Jurkat, Clone E6-1 (cell line): ENCODE data around the gene DSEL.
A peak's percentile ranks its signal among the peaks of the same experiment; 100 is the strongest.

Experiments used
- DNase-seq: peaks from one replicate; pipeline ENCODE4 v3.0.0-alpha.2; 2011; ENCODE audit warnings: low read depth, low spot score
- H3K4me3 ChIP-seq: 2 replicates; pipeline ENCODE4 v1.5.1; 2011; ENCODE audit warnings: mild to moderate bottlenecking, low read length, control low read depth, moderate library complexity

DSEL gene

DNA sequence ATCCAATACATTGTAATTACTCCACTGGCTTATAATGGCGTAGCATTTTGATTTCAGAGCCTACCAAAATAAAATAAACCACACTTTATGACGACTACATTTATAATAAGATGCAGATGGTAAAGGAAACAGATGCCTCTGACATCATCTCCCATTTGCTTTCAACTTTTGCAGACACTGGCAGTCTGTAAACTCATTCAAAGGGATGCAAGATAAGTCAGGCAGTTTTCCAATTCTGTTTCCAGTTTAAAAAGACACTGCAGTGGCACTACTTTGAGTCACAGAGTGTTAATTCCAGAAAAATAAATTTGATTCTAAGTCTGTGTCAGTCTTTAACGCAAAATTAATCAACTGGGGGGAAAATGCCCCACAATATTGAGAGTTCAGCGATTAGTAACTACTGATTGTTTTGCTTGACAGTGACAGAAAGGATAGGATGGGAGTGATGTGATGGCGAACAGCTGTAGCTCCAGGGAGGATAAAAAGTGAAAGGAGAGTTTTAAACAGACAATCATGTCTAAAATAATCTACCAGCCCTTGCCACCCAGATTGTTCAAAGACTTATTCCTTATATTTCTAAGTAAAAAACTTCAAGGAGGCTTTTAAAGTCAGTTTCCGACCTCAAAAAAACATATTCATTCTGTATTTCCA is 6.7 kb downstream of the DSEL start:
- DNase-seq, result no peak
- H3K4me3 ChIP-seq, result no peak overlapping the region

DNA sequence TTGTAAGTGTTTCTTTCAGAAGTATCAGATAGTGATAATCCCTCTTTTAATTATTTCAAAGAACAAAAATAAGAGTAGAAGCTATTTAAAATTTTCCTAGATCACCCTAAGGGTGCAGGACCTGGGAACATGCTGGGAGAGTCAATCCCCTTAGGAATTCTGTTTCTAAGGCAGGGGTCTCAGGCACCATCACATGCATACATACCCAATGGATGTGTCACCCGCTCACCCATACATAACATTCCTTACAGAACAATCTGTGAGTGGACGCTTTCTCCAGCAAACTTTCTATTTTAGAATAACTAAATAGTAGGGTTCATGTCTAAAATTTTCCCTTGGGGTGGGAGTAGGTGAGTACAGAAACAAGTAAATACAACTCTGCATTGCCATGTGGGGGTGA is 8.4 kb downstream of the DSEL start:
- no peak for DNase-seq

DNA sequence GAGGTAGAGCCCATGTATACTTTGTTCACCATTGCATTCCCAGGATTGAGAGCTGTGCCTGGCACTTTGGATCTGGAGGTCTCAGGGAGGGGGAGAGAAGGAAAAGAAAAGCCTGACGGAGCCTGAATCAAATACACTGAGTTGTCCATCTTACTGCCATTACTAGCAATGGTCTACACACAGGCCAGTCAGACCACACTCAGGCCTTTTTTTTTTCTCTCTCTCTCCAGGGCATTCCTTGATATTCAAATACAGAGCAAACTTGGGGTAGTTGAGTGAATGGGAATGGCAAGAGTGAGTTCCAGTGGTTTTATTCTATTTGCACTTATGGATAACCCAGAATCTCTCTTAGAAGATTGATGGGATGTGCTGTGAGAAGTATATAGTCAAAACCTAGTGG is 11.8 kb downstream of the DSEL start:
- no peak for DNase-seq
- no peak overlapping the region for H3K4me3 ChIP-seq

More for the DNA sequence above, 8.4 kb downstream of the DSEL start:
- H3K4me3 ChIP-seq, result no peak overlapping the region

DNA sequence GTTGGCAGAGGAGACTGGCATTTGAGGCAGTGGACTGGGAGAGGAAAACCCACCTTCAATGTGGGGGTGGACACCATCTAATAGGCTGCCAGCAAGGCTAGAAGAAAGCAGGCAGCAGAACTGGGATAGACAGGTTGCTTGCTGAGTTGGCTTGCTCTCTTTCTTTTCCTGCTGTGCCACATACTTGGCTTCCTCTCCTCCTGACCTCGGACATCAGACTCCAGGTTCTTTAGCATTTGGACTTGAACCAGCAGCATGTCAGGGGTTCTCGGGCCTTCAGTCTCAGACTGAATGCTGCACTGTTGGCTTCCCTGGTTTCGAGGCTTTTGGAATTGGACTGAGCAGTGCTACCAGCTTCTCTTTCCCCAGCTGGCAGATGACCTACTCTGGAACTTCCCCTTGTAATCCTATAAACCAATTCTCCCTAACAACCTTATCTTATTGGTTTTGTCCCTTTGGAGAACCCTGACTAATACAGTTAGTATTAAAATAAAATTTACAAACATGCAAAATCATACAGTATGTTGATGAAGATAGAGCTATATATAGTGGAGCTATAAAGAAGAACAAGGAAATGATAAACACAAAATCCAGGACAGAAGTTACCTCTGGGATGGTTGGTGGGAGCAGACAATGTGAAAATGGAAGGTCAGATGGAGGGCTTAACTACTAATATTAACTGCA is 15.9 kb downstream of the DSEL start:
- no peak for DNase-seq
- no peak overlapping the region for H3K4me3 ChIP-seq

DNA sequence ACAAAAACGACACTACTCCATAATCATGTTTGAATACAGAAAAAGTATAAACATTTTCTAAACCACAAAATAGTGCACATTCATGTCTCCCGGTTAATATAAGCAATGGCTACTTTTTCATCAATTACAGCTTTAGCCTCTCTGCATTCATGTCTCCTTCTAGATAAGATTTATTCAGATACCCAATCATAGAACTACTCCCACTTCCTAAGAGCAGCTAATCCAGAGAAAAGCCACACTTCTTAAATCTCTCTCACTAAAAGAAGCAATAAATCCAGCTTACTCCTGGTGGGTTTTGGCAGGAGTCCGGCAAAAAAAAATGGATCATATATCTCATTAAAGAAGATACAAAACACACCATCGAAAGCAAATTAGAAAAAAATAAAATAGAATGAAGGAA is 20.1 kb downstream of the DSEL start:
- H3K4me3 ChIP-seq, result no peak overlapping the region
- no peak for DNase-seq

DNA sequence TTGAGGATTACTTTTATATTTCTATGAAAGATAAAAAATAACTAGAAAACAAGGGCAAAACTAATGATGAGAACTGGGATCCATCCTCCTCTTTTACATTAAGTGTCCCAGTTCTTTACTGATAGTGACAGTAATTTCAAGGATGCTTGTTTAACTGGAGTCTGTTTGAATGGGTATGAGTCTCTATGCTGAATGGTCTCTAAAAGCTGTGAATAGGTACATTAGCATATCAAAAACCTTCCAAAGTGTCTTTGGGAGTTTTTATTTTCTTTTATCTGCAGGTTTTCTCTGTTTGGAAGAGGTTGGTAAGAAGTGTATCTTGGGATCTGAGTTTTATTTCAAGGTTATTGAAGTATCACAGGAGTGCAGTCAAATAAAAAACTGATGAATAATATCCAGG is 30.0 kb downstream of the DSEL start:
- no peak for DNase-seq
- H3K4me3 ChIP-seq, result no peak overlapping the region

DNA sequence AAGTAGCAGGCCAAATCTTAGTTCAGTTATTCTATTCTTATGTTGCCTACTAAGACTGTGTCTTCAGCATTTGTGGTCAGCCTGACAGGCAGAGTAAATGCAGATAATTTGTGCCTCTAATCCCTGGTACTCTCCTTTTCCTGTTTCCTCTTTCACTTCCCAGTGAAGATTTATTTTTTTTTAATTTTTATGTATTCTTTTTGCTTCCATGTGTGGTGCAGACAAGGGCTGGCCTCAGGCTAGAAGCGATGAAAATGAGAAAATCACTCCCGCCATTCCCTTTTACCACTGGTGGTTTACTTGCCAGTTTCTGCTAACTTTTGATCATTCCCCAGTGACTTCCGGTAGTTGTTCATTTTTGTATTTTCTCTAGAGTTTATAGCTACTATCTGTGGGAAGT is 30.9 kb downstream of the DSEL start:
- DNase-seq, result no peak
- H3K4me3 ChIP-seq, result no peak overlapping the region

DNA sequence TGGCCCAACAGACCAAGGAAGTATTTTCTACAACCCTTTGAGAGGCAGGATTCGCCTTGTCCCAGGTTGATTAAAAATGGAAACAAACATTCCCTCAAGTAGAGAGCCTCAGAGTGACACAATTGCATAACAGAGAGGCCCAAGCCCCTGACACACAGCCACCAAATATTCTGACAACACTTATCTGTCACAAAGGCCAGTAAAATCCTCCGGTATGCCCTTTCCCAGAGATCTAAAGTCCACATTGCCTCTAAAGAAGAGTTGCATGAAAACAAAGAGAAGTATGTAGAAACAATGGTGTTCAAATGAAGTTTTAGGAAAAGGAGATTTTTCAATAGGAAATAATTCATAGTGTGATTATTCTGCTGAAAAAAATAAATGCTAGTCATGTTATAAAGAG is 32.1 kb downstream of the DSEL start:
- H3K4me3 ChIP-seq, result no peak overlapping the region
- no peak for DNase-seq

DNA sequence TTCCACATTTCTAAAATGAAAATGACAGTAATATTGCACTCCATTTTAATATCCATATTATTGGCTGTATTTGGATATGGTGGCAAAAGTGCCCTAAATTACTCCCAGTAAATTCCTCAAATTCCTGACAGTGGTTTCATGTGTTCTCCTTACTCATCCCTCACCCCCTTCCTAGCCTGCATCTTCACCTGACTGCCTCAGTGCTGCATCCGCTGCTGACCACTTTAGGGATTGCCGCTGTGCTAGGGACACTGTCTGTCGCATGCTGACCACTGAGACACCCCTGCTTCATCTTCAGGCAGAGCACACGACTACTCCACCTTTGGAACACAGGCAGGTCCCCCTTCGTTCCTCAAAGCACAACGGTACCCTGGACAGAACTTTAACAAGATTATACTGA is 32.6 kb downstream of the DSEL start:
- DNase-seq, result no peak

DNA sequence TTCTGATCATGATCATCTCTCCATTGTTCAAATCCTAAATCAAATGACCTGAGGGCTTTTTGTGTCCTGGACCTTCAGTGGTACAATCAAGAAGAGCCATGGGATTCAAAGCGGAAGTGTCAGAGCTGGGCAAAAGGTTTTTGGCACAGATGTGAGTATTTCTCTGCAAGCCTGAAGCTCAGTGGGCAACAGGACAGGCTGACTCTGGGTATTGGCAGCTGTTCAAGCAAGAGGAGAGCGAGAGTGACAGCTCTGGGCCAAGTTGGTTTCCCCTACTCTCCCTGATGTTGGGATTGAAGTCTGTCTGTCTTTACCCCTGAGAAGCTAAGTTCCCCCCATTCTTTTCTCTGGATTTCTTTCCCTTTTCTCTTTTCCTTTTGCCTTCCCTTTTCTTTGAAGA is 33.3 kb downstream of the DSEL start:
- H3K4me3 ChIP-seq, result no peak overlapping the region
- DNase-seq, result no peak

More for the DNA sequence above, 32.6 kb downstream of the DSEL start:
- H3K4me3 ChIP-seq, result no peak overlapping the region

DNA sequence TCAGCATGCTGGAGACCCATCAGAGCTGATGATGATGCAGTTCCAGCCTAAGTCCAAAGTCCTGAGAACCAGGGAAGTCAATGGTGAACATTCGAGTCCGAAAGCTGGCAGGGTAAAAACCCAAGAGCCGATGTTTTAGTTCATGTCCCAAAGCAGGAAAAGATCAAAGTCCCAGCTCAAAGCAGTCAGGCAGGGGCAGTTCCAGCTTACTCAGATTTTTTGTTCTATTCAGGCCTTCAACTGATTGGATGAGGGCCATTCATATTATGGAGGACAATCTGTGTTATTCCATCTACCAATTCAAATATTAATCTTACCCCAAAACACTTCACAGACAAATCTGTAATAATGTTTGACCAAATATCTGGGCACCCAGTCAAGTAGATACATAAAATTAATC is 38.3 kb downstream of the DSEL start:
- no peak for DNase-seq
- no peak overlapping the region for H3K4me3 ChIP-seq

DNA sequence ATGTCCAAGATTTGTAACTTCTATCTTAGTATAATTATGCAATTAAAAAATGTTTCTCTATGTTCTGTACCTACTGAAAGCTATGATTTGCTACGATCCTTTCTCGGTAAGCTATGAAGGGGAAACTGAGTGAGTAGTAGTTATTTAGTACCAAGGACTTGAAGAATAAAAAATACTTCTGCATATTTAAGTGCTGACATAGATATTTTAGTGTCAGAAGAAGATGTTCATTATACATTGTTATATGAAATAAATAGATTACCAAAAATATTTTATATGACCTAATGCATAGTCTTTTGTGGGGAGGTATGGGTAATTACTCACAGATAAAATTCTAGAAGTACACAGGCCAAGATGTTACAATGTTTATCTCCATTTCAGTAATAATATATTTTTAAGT is 39.0 kb downstream of the DSEL start:
- no peak for DNase-seq
- H3K4me3 ChIP-seq, result no peak overlapping the region

DNA sequence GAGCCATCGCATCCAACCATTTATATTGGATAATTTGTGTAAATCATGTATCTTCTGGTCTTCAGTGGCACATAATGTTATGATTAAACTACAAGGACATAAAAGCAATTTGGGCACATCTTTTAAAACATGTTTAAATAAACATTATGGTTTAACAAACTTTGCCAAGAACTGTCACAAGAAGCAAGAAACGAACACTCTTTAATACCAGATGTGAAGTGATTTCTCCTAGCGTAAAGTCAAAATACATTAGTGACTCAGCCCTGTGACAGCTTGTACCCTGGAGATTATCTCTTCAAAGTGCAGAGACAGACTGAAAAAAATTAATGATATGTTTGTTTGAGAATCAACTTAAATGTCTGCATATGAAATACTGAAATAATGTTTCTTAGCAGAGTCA is 39.9 kb downstream of the DSEL start:
- H3K4me3 ChIP-seq, result no peak overlapping the region
- DNase-seq, result no peak

DNA sequence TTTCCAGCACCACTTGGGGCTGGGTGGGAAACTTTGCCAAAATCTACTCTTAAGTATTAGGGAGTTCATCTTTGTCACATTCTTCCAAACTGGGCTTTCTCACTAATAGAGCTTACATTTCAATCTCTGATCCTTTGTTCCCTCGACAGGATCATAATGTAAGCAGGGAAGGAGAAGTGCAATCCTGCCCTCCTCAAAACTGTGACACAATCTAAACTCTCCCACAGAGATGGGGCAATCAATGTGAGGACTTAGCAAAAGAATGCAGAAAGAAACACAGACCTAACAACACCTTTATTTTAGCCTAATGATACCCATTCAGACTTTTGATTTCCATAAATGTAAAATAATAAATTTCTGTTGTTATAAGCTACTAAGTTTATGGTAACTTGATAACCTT is 40.8 kb downstream of the DSEL start:
- H3K4me3 ChIP-seq, result no peak overlapping the region
- no peak for DNase-seq

DNA sequence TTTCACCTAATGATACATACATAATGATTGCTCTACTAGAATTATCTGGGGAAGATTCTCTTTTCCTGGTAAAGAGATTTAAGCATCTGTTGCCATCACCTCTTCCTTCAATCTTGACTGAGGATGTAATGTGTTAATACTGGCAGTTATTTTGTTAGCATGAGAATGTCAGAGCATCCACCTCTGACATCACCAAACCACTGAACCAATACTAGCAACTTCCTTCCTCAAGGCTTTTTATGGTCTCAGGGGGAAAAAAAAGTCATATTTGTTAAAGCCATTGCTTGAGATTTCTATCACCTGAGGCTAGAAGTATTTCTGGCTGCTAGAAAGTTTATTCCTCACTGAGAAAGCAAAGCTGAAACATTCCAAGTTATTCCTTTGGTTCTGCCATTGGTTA is 48.5 kb downstream of the DSEL start:
- no peak for DNase-seq
- no peak overlapping the region for H3K4me3 ChIP-seq

DNA sequence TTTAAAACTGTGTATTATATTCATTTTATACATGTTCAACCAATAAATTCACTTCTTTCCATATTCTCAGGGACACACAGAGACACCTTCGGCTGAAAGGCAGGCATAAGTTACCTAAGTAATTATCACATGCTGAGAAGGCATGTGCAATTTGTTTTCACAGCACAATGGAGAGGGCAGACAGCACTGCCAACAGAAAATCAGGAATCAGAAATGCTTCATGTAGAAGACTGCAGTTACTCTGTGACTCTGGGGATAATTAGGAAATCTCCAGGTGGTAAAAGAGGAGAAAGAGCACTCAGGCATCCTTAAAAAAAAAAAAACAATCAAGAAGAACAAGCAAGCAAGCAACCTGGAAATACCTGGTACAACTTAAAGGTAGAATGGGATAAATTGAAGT is 49.3 kb downstream of the DSEL start:
- H3K4me3 ChIP-seq, result no peak overlapping the region
- no peak for DNase-seq

DNA sequence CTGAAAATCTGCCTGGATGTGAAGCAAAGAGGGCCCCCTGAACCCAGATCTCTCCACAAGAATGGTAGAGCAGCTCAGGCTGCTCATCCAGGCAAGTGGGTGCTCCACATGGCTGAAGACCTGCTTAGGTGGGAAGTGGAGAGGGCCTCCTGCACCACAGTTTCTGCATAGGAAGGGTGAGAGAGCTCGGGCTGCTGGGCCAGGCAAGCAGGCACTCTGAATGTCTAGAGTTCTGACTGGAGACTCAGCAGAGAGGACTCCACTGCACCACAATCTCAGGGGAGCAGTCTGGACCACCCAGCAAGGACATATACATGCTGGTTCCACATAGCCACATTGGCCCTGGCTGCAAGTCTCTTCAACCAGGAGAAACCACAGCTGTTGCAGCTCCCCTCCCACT is 52.0 kb downstream of the DSEL start:
- H3K4me3 ChIP-seq, result no peak overlapping the region
- no peak for DNase-seq

DNA sequence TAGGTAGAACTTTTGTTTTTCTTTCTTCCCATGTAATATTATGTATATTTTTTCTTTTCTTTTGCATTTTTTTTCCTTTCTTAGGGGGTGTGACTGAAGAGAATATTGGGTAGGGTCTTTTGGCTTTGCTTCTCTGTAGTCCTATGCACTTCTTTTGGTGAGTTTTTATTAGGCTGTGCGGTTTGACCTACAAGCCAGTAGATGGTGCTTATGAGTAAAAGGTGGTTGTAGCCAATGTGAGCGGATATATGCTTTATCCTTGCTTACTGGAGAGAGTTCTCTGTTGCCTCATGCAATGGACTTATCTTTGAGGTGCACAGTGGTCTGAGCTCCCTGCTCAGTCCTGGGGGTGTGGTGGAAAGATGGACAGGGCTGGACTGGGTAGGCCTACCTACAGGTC is 52.7 kb downstream of the DSEL start:
- H3K4me3 ChIP-seq, result no peak overlapping the region
- peak; percentile 20 for DNase-seq

DNA sequence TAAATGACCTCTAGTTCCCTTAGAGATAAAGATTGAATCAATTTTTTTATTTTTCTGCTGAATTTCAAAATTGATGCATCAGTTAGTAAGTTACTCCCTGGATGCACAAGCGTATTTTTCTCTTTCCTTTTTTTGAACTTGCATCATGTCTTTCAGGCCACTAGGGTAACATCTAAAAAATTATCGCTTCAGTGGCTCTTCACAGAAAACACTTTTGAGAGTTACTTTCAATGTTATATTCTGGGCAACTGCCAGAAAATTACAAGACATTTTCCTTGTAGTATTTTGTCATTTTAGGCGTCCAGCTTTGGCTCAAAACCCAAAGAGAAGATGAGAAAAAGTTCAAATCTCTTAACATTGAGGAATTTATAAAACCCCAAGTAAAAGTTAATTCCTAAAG is 59.8 kb downstream of the DSEL start:
- DNase-seq, result no peak
- no peak overlapping the region for H3K4me3 ChIP-seq
